IMR-90 (cell line): ENCODE measurements around the gene RAD21L1.

Experiments used
- CEBPB ChIP-seq: IDR thresholded peaks from 2 replicates; pipeline ENCODE4 v1.6.1; 2012; ENCODE audit warnings: low read depth, low read length, improper control_type of control experiment
- CTCF ChIP-seq: conservative IDR thresholded peaks from 2 replicates; pipeline ENCODE4 v1.5.1; 2012; ENCODE audit warnings: mild to moderate bottlenecking, low read depth, low read length, improper control_type of control experiment
- ELK1 ChIP-seq: fragments of 150-350 bp; IDR thresholded peaks from 2 replicates; pipeline ENCODE4 v1.6.1; 2016; ENCODE audit warnings: low read depth, mild to moderate bottlenecking, low read length, moderate library complexity, borderline replicate concordance
- MXI1 ChIP-seq: IDR thresholded peaks from 2 replicates; pipeline ENCODE4 v1.6.1; 2012; ENCODE audit warnings: low read depth, mild to moderate bottlenecking, low read length, moderate library complexity, borderline replicate concordance
- POLR2A ChIP-seq: IDR thresholded peaks from 2 replicates; pipeline ENCODE4 v1.6.1; 2012; ENCODE audit warnings: mild to moderate bottlenecking, low read depth, low read length
- RFX5 ChIP-seq: IDR thresholded peaks from 2 replicates; pipeline ENCODE4 v1.8.0; 2012; ENCODE audit warnings: low read depth, mild to moderate bottlenecking, low read length, moderate library complexity

GRCh38 chr20:1273366-1273765 is 47.5 kb downstream of the RAD21L1 start:
- TF ChIP-seq CTCF (no peak), POLR2A (no peak), ELK1 (no peak), RFX5 (no peak), MXI1 (no peak), CEBPB (no peak)
